HEK293 (cell line): ENCODE data around the gene C5.

ENCODE experiments used
- CTCF ChIA-PET: fragments of 350-600 bp; formaldehyde crosslinking; extraction: SDS; loops from one replicate; lab custom pipeline; 2021; ENCODE audit warnings: antibody characterized with exemption; lab: Yijun Ruan, JAX
- POLR2A ChIA-PET: fragments of 300-600 bp; formaldehyde crosslinking; extraction: SDS; loops from one replicate; lab custom pipeline; 2020; ENCODE audit warnings: antibody characterized with exemption, inconsistent platforms; lab: Yijun Ruan, JAX
- H3K27ac ChIP-seq: fragments of 200-500 bp; sonication (Bioruptor generic); 2 replicates; pipeline ENCODE4 v1.5.1; 2014; ENCODE audit warnings: low read depth, low read length, control low read depth, inconsistent platforms; ENCODE audit errors: extremely low read depth
- H3K36me3 ChIP-seq, 2 experiments: fragments of 200-500 bp in 1 of 2; sonication (Bioruptor generic) in 1 of 2; 1 replicate in 1 of 2; 2 replicates in 1 of 2; pipeline ENCODE4 v1.5.1; 2014 to 2017; ENCODE audit warnings: inconsistent platforms in 2 of 2, low read length in 2 of 2; ENCODE audit not compliant: control insufficient read depth in 2 of 2, insufficient read depth in 1 of 2
- H3K4me1 ChIP-seq: fragments of 200-500 bp; sonication (Bioruptor generic); 2 replicates; pipeline ENCODE4 v1.5.1; 2014; ENCODE audit warnings: mild to moderate bottlenecking, low read length, inconsistent platforms; ENCODE audit not compliant: control insufficient read depth, insufficient read depth
- H3K4me3 ChIP-seq: 2 replicates; pipeline ENCODE4 v1.5.1; 2011; ENCODE audit warnings: low read depth, mild to moderate bottlenecking, control low read depth, low read length, moderate library complexity
- H3K9me3 ChIP-seq: fragments of 200-500 bp; sonication (Bioruptor generic); 2 replicates; pipeline ENCODE4 v1.5.1; 2014; ENCODE audit warnings: low read depth, low read length, inconsistent platforms; ENCODE audit not compliant: control insufficient read depth, insufficient read depth
- GLI2 ChIP-seq: fragments of 450-650 bp; formaldehyde crosslinking; IDR thresholded peaks from 2 replicates; pipeline ENCODE4; 2017; ENCODE audit warnings: missing biosample characterization, missing genetic modification characterization, low read depth, borderline replicate concordance
- HOXC10 ChIP-seq: sonication (generic); formaldehyde crosslinking; IDR thresholded peaks from 2 replicates; pipeline ENCODE4 v1.8.1; 2023; ENCODE audit warnings: mild to moderate bottlenecking, missing genetic modification reagents
- INSM2 ChIP-seq: fragments of 450-650 bp; formaldehyde crosslinking; IDR thresholded peaks from 2 replicates; pipeline ENCODE4 v1.5.1; 2016; ENCODE audit warnings: missing biosample characterization, missing genetic modification characterization
- MZF1 ChIP-seq: fragments of 450-650 bp; formaldehyde crosslinking; IDR thresholded peaks from 2 replicates; pipeline ENCODE4 v1.5.1; 2017; ENCODE audit warnings: missing biosample characterization, missing genetic modification characterization, borderline replicate concordance
- OSR2 ChIP-seq: fragments of 450-650 bp; formaldehyde crosslinking; IDR thresholded peaks from 2 replicates; pipeline ENCODE4 v1.5.1; 2016; ENCODE audit warnings: missing biosample characterization, missing genetic modification characterization
- PATZ1 ChIP-seq: fragments of 450-650 bp; formaldehyde crosslinking; IDR thresholded peaks from 2 replicates; pipeline ENCODE4 v1.5.1; 2016; ENCODE audit warnings: missing biosample characterization, missing genetic modification characterization
- ZBTB11 ChIP-seq: fragments of 450-650 bp; formaldehyde crosslinking; conservative IDR thresholded peaks from 2 replicates; pipeline ENCODE4 v1.5.1; 2016; ENCODE audit warnings: low read depth, missing biosample characterization, missing genetic modification characterization
- ZBTB48 ChIP-seq: fragments of 450-650 bp; formaldehyde crosslinking; IDR thresholded peaks from 2 replicates; pipeline ENCODE4 v1.5.1; 2016; ENCODE audit warnings: missing biosample characterization, missing genetic modification characterization
- ZFP69B ChIP-seq: fragments of 450-650 bp; formaldehyde crosslinking; IDR thresholded peaks from 2 replicates; pipeline ENCODE4 v1.5.1; 2016; ENCODE audit warnings: missing biosample characterization, missing genetic modification characterization
- ZNF146 ChIP-seq: fragments of 450-650 bp; formaldehyde crosslinking; IDR thresholded peaks from 2 replicates; pipeline ENCODE4 v1.5.1; 2016; ENCODE audit warnings: missing biosample characterization, missing genetic modification characterization
- ZNF211 ChIP-seq: fragments of 450-650 bp; formaldehyde crosslinking; IDR thresholded peaks from 2 replicates; pipeline ENCODE4 v1.5.1; 2016; ENCODE audit warnings: low read depth, missing biosample characterization, missing genetic modification characterization
- ZNF23 ChIP-seq: fragments of 450-650 bp; formaldehyde crosslinking; IDR thresholded peaks from 2 replicates; pipeline ENCODE4 v1.5.1; 2016; ENCODE audit warnings: missing biosample characterization, missing genetic modification characterization, borderline replicate concordance
- ZNF302 ChIP-seq: fragments of 450-650 bp; formaldehyde crosslinking; IDR thresholded peaks from 2 replicates; pipeline ENCODE4 v1.5.1; 2016; ENCODE audit warnings: missing biosample characterization, missing genetic modification characterization, low read depth
- ZNF37A ChIP-seq: fragments of 450-650 bp; IDR thresholded peaks from 2 replicates; pipeline ENCODE4 v1.5.1; 2018; ENCODE audit warnings: missing biosample characterization, missing genetic modification characterization
- ZNF488 ChIP-seq: fragments of 450-650 bp; formaldehyde crosslinking; IDR thresholded peaks from 2 replicates; pipeline ENCODE4 v1.5.1; 2016; ENCODE audit warnings: missing biosample characterization, missing genetic modification characterization
- ZNF518A ChIP-seq: fragments of 450-650 bp; formaldehyde crosslinking; conservative IDR thresholded peaks from 2 replicates; pipeline ENCODE4 v1.5.1; 2016; ENCODE audit warnings: low read depth, missing biosample characterization, missing genetic modification characterization
- ZNF548 ChIP-seq: fragments of 450-650 bp; formaldehyde crosslinking; IDR thresholded peaks from 2 replicates; pipeline ENCODE4 v1.5.1; 2016; ENCODE audit warnings: missing biosample characterization, missing genetic modification characterization
- ZNF626 ChIP-seq: fragments of 450-650 bp; sonication (Bioruptor Pico); formaldehyde crosslinking; IDR thresholded peaks from 2 replicates; pipeline ENCODE4 v1.5.1; 2018; ENCODE audit warnings: missing biosample characterization, missing genetic modification characterization, inconsistent platforms
- ZNF677 ChIP-seq: fragments of 450-650 bp; IDR thresholded peaks from 2 replicates; pipeline ENCODE4 v1.5.0; 2018; ENCODE audit warnings: missing biosample characterization, mild to moderate bottlenecking, missing genetic modification characterization, moderate library complexity
- ZNF768 ChIP-seq: fragments of 450-650 bp; formaldehyde crosslinking; IDR thresholded peaks from 2 replicates; pipeline ENCODE4 v1.5.1; 2018; ENCODE audit warnings: missing biosample characterization, mild to moderate bottlenecking, missing genetic modification characterization
- ZNF830 ChIP-seq: fragments of 450-650 bp; IDR thresholded peaks from 2 replicates; pipeline ENCODE4 v1.5.0; 2018; ENCODE audit warnings: missing biosample characterization, missing genetic modification characterization, low read depth, mild to moderate bottlenecking, moderate library complexity
- ZNF843 ChIP-seq: fragments of 450-650 bp; formaldehyde crosslinking; IDR thresholded peaks from 2 replicates; pipeline ENCODE4 v1.5.1; 2016; ENCODE audit warnings: missing biosample characterization, missing genetic modification characterization
- ZSCAN23 ChIP-seq: fragments of 450-650 bp; formaldehyde crosslinking; IDR thresholded peaks from 2 replicates; pipeline ENCODE4 v1.5.1; 2016; ENCODE audit warnings: missing biosample characterization, missing genetic modification characterization
- ZXDB ChIP-seq: fragments of 450-650 bp; formaldehyde crosslinking; IDR thresholded peaks from 2 replicates; pipeline ENCODE4 v1.5.1; 2016; ENCODE audit warnings: missing biosample characterization, missing genetic modification characterization

The C5 gene

GRCh38 chr9:120950421-120951388, 99.4 kb downstream of the C5 start (continued):
- TF ChIP-seq ZNF518A (no peak), ZSCAN23 (tag by site-specific recombination) (no peak), ZNF211 (no peak), ZNF768 (tag by site-specific recombination) (no peak), OSR2 (no peak), ZNF830 (no peak), HOXC10 (CRISPR knock-in tag) (no peak), ZFP69B (tag by site-specific recombination) (no peak), ZXDB (tag by site-specific recombination) (no peak), ZNF677 (tag by site-specific recombination) (no peak)

GRCh38 chr9:120949290-120949689, 100.8 kb downstream of the C5 start:
- no peaks in the 10 kb centered on the region for H3K36me3 ChIP-seq
- H3K4me1 ChIP-seq: no peaks in the 10 kb centered on the region
- H3K4me3 ChIP-seq: no peak overlapping the region
- H3K9me3 ChIP-seq: no peaks in the 10 kb centered on the region
- ChIA-PET CTCF (interaction anchor here (1.0 kb wide), 1 partner anchor 12 kb away, joined by 4 read pairs; no protein-coding TSS in a partner anchor), POLR2A (no interaction called here)
- no peak overlapping the region for H3K27ac ChIP-seq
- TF ChIP-seq ZNF548 (tag by site-specific recombination): no peak
- no peak for TF ChIP-seq ZNF23 (tag by site-specific recombination)
- TF ChIP-seq ZBTB11: no peak
- TF ChIP-seq ZNF302 (tag by site-specific recombination): no peak
- TF ChIP-seq ZNF37A (tag by site-specific recombination): no peak
- TF ChIP-seq GLI2 (tag by site-specific recombination): no peak
- TF ChIP-seq ZNF488: no peak
- no peak for TF ChIP-seq ZNF843 (tag by site-specific recombination)
- no peak for TF ChIP-seq INSM2
- TF ChIP-seq PATZ1 (tag by site-specific recombination): no peak
- TF ChIP-seq MZF1 (tag by site-specific recombination): no peak
- no peak for TF ChIP-seq ZNF146 (tag by site-specific recombination)
- no peak for TF ChIP-seq ZBTB48 (tag by site-specific recombination)
- TF ChIP-seq ZNF626: no peak
